Central memory CD8-positive, alpha-beta T cell (primary cell): ENCODE data around the gene TRPM5.

ENCODE experiments used
- ATAC-seq: fragments of 150-1000 bp; cut with Tn5 transposase; replicated peaks from 2 replicates; pipeline ENCODE4 v1.10.0; 2022; ENCODE audit warnings: mild to moderate bottlenecking, moderate FRiP score, moderate number of reproducible peaks; ENCODE audit not compliant: poor library complexity, severe bottlenecking; ENCODE audit errors: extremely low read depth
- DNase-seq, 2 donors: peaks; one replicate each; pipeline ENCODE4 v3.0.0; 2021; ENCODE audit warnings: low spot score in 2 of 2
- H3K27ac Mint-ChIP-seq: one replicate; pipeline ENCODE4 v1.8.0; 2022; ENCODE audit warnings: low read depth, mild to moderate bottlenecking, moderate library complexity, mixed read lengths
- H3K27me3 Mint-ChIP-seq: one replicate; pipeline ENCODE4 v1.8.0; 2022; ENCODE audit warnings: mixed read lengths
- H3K36me3 Mint-ChIP-seq: one replicate; pipeline ENCODE4 v1.8.0; 2022; ENCODE audit warnings: mild to moderate bottlenecking, moderate library complexity, mixed read lengths; ENCODE audit not compliant: insufficient read depth
- H3K4me1 Mint-ChIP-seq: one replicate; pipeline ENCODE4 v1.8.0; 2022; ENCODE audit warnings: mixed read lengths
- H3K4me3 Mint-ChIP-seq: one replicate; pipeline ENCODE4 v1.8.0; 2022; ENCODE audit warnings: mild to moderate bottlenecking, moderate library complexity, mixed read lengths
- H3K9me3 Mint-ChIP-seq: one replicate; pipeline ENCODE4 v1.8.0; 2022; ENCODE audit warnings: mixed read lengths

The TRPM5 gene

DNA sequence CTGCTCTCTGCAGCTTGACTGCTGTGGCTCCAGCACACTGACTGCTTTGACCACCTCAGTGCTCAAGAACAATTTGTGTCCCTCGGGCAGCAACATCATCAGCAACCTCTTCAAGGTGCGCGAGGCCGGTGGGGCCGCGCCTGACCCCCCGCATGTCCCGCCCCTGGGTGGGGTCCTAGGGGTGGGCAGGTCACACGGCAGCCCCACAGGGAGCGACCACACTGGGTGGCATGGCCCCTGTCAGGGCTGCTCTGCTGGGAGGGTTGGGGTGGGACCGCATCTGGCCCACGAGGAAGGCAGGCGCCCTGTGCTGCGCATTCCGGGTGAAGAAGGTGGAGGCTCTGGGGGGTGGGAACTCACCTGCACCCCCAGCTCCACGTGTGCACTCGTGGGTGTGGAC lies 48.5 kb downstream of the TRPM5 start:
- no peaks in the 10 kb centered on the region for H3K9me3 Mint-ChIP-seq
- peaks cover 7% of the 10 kb centered on the region for H3K4me1 Mint-ChIP-seq
- DNase-seq (no peak), ATAC-seq (no peak)
- no peak overlapping the region for H3K27ac Mint-ChIP-seq
- no peak overlapping the region for H3K4me3 Mint-ChIP-seq
- peaks cover 41% of the 10 kb centered on the region for H3K36me3 Mint-ChIP-seq
- H3K27me3 Mint-ChIP-seq = no peaks in the 10 kb centered on the region

DNA sequence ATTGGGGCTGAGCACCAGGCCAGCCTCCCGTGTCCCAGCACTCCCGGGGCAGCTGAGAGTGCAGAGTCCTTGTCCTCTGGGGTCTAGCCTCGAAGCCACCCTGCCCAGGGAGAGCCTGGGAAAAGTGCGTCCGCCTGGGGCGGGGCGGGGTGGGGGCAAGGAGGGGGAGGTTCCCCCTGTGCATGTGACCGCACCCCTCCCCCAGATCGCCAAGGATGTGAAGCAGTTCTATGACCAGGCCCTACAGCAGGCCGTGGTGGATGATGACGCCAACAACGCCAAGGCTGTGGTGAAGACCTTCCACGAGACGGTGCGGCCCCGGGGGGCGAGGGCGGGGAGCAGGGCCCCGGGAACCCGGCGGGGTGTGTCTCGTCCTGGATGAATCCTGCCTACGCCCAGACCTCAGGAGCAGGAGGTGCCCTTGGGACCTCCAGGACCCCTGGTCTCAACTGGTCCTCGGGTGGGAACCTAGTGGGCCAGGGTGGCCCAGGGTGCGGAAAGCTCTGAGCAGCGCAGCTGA lies 49.0 kb downstream of the TRPM5 start:
- peak overlapping the region; percentile 48 for H3K4me3 Mint-ChIP-seq

GRCh38 chr11:2394818-2395105 lies 49.6 kb downstream of the TRPM5 start:
- Mint-ChIP-seq H3K4me3 (peak overlapping the region; percentile 48), H3K27me3 (no peaks in the 10 kb centered on the region), H3K9me3 (no peaks in the 10 kb centered on the region), H3K4me1 (peaks cover 16% of the 10 kb centered on the region), H3K36me3 (peaks cover 41% of the 10 kb centered on the region), H3K27ac (no peak overlapping the region)
- ATAC-seq (no peak), DNase-seq (no peak)

More for the DNA sequence above, 49.0 kb downstream of the TRPM5 start:
- H3K4me1 Mint-ChIP-seq = peaks cover 11% of the 10 kb centered on the region
- H3K27me3 Mint-ChIP-seq = no peaks in the 10 kb centered on the region
- DNase-seq = no peak
- H3K9me3 Mint-ChIP-seq = no peaks in the 10 kb centered on the region
- H3K36me3 Mint-ChIP-seq = peaks cover 41% of the 10 kb centered on the region
- no peak for ATAC-seq
- H3K27ac Mint-ChIP-seq = no peak overlapping the region
